Measurements from ENCODE around the gene BAZ1A. TPM values are rescaled to one million over a fixed set of nuclear protein-coding genes. Genes with fewer than 3 reads are reported as not detected.

The BAZ1A gene
- polyA plus RNA-seq, 1 donor from 2014 or later, result 20.6 TPM

- H3K4me1 Mint-ChIP-seq, result peaks cover 9 to 15% (median 10%) of the 10 kb centered on the region in 3 donors
- H3K27me3 Mint-ChIP-seq, result no peaks in the 10 kb centered on the region
- peaks cover 3% of the 10 kb centered on the region for H3K36me3 Mint-ChIP-seq
- no peak overlapping the region for H3K27ac Mint-ChIP-seq
- no peaks in the 10 kb centered on the region for H3K9me3 Mint-ChIP-seq
- no peak overlapping the region for H3K4me3 Mint-ChIP-seq
Observed at GRCh38 chr14:34781242-34781641, 93.9 kb downstream of the BAZ1A start.

DNA sequence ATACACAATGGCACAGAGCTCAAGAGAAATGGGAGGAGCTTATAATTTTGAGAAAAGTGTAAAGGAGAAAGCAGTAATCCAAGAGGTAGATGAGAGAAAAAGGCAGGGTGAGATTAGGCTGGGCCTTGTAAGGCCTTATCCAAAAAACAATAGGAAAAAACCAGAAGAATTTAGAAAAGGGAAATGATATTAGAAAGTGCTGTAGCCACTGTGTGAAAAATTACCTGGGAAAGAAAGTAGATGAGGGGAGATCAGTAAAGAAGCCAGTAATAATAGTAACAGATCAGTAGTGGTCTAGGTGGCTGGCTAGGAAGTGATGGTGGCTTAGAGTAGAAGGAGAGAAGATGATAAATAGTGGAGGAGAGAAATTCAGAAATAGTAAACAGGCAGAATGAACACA lies 94.5 kb downstream of the BAZ1A start:
- Mint-ChIP-seq H3K4me1 (peaks cover 6 to 14% (median 6%) of the 10 kb centered on the region in 3 donors), H3K27ac (no peak overlapping the region), H3K36me3 (peaks cover 5% of the 10 kb centered on the region), H3K9me3 (no peaks in the 10 kb centered on the region), H3K4me3 (no peak overlapping the region), H3K27me3 (no peaks in the 10 kb centered on the region)

- no peaks in the 10 kb centered on the region for H3K27me3 Mint-ChIP-seq
- no peak overlapping the region for H3K4me3 Mint-ChIP-seq
- peaks cover 3% of the 10 kb centered on the region for H3K36me3 Mint-ChIP-seq
- no peaks in the 10 kb centered on the region for H3K9me3 Mint-ChIP-seq
- peaks cover 0 to 8% (median 1%) of the 10 kb centered on the region in 3 donors for H3K4me1 Mint-ChIP-seq
- H3K27ac Mint-ChIP-seq, result no peak overlapping the region
Observed at GRCh38 chr14:34778744-34779143, 96.4 kb downstream of the BAZ1A start.

- H3K9me3 Mint-ChIP-seq, result no peaks in the 10 kb centered on the region
- H3K4me1 Mint-ChIP-seq, result peaks cover 0 to 15% (median 2%) of the 10 kb centered on the region in 3 donors
- no peak overlapping the region for H3K4me3 Mint-ChIP-seq
- no peak overlapping the region for H3K27ac Mint-ChIP-seq
- H3K27me3 Mint-ChIP-seq, result no peaks in the 10 kb centered on the region
- peaks cover 6% of the 10 kb centered on the region for H3K36me3 Mint-ChIP-seq
Observed at GRCh38 chr14:34776611-34777010, 98.5 kb downstream of the BAZ1A start.

GRCh38 chr14:34775922-34776321 lies 99.2 kb downstream of the BAZ1A start:
- Mint-ChIP-seq H3K4me3 (no peak overlapping the region), H3K4me1 (peaks cover 0 to 15% (median 2%) of the 10 kb centered on the region in 3 donors), H3K27ac (no peak overlapping the region), H3K9me3 (no peaks in the 10 kb centered on the region), H3K36me3 (peaks cover 7% of the 10 kb centered on the region), H3K27me3 (no peaks in the 10 kb centered on the region)

GRCh38 chr14:34775342-34775741 lies 99.8 kb downstream of the BAZ1A start:
- no peaks in the 10 kb centered on the region for H3K9me3 Mint-ChIP-seq
- peaks cover 0 to 9% (median 2%) of the 10 kb centered on the region in 3 donors for H3K4me1 Mint-ChIP-seq

GRCh38 chr14:34770901-34771300 lies 104.3 kb downstream of the BAZ1A start:
- H3K36me3 Mint-ChIP-seq, result peaks cover 7% of the 10 kb centered on the region
- H3K4me1 Mint-ChIP-seq, result peaks cover 2 to 13% (median 3%) of the 10 kb centered on the region in 3 donors
- H3K27me3 Mint-ChIP-seq, result no peaks in the 10 kb centered on the region
- no peak overlapping the region for H3K27ac Mint-ChIP-seq
- no peaks in the 10 kb centered on the region for H3K9me3 Mint-ChIP-seq
- no peak overlapping the region for H3K4me3 Mint-ChIP-seq

More at GRCh38 chr14:34775342-34775741, 99.8 kb downstream of the BAZ1A start:
- peaks cover 9% of the 10 kb centered on the region for H3K36me3 Mint-ChIP-seq
- H3K27ac Mint-ChIP-seq, result no peak overlapping the region
- H3K27me3 Mint-ChIP-seq, result no peaks in the 10 kb centered on the region
- H3K4me3 Mint-ChIP-seq, result no peak overlapping the region

DNA sequence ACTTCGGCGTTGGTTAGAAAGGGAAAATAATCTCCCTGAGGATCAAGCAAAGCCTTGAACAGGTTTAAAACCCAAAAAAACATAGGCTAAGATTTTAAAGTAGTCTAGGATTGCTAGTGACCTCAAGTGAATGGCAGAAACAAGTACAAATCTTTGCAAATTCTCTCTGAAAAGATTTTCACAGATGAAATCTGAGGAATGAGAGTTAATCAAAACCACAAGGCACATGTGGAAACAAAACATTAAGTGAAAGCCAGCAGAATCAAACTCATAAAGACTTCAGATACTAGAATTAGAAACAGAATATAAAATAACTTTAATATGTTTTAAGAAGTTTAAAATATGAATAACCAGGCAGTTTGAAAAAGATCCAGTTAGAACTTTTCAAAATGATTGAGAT lies 108.6 kb downstream of the BAZ1A start:
- Mint-ChIP-seq H3K36me3 (peaks cover 7% of the 10 kb centered on the region), H3K4me3 (no peak overlapping the region), H3K9me3 (no peaks in the 10 kb centered on the region), H3K27me3 (no peaks in the 10 kb centered on the region), H3K4me1 (peaks cover 0 to 4% (median 3%) of the 10 kb centered on the region in 3 donors), H3K27ac (no peak overlapping the region)

GRCh38 chr14:34766060-34766459 lies 109.1 kb downstream of the BAZ1A start:
- no peak overlapping the region for H3K4me3 Mint-ChIP-seq
- no peaks in the 10 kb centered on the region for H3K9me3 Mint-ChIP-seq
- peak overlapping the region in 1 of 3 donors; percentile 27 for H3K27ac Mint-ChIP-seq
- H3K27me3 Mint-ChIP-seq, result no peaks in the 10 kb centered on the region
- H3K36me3 Mint-ChIP-seq, result peaks cover 6% of the 10 kb centered on the region
- peaks cover 0 to 4% (median 3%) of the 10 kb centered on the region in 3 donors for H3K4me1 Mint-ChIP-seq

- Mint-ChIP-seq H3K36me3 (peaks cover 2% of the 10 kb centered on the region), H3K27ac (no peak overlapping the region), H3K4me3 (no peak overlapping the region), H3K27me3 (no peaks in the 10 kb centered on the region), H3K4me1 (no peaks in the 10 kb centered on the region), H3K9me3 (no peaks in the 10 kb centered on the region)
Observed at GRCh38 chr14:34755215-34755614, 119.9 kb downstream of the BAZ1A start.

GRCh38 chr14:34754687-34755086 lies 120.5 kb downstream of the BAZ1A start:
- H3K4me1 Mint-ChIP-seq, result no peaks in the 10 kb centered on the region
- H3K27ac Mint-ChIP-seq, result peak overlapping the region in 1 of 3 donors; percentile 6
- H3K4me3 Mint-ChIP-seq, result no peak overlapping the region
- H3K27me3 Mint-ChIP-seq, result no peaks in the 10 kb centered on the region
- H3K36me3 Mint-ChIP-seq, result peaks cover 2% of the 10 kb centered on the region
- no peaks in the 10 kb centered on the region for H3K9me3 Mint-ChIP-seq

- Mint-ChIP-seq H3K36me3 (no peaks in the 10 kb centered on the region), H3K4me1 (no peaks in the 10 kb centered on the region), H3K27ac (no peak overlapping the region)
Observed at GRCh38 chr14:34750670-34751069, 124.5 kb downstream of the BAZ1A start.

DNA sequence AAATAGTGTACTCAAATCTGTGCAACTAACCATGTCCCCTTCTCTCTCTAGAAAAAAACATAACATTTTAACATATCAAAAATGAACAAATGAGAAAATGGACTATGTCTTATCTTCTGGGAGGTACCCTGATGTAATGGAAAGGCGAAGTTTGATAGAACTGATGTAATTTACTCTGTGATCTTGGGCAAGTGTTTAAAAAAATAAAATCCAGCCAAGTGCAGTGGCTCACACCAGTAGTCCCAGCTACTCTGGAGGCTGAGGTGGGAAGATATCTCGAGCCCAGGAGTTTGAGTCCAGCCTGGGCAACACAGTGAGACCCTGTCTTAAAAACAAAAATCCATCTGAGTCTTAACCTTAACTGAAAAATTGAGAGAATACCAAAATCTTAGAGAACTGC lies 124.9 kb downstream of the BAZ1A start:
- H3K4me3 Mint-ChIP-seq, result no peak overlapping the region
- no peaks in the 10 kb centered on the region for H3K4me1 Mint-ChIP-seq
- no peaks in the 10 kb centered on the region for H3K9me3 Mint-ChIP-seq
- H3K27ac Mint-ChIP-seq, result no peak overlapping the region
- H3K36me3 Mint-ChIP-seq, result no peaks in the 10 kb centered on the region
- H3K27me3 Mint-ChIP-seq, result no peaks in the 10 kb centered on the region

More at GRCh38 chr14:34750670-34751069, 124.5 kb downstream of the BAZ1A start:
- H3K27me3 Mint-ChIP-seq, result no peaks in the 10 kb centered on the region
- no peaks in the 10 kb centered on the region for H3K9me3 Mint-ChIP-seq
- no peak overlapping the region for H3K4me3 Mint-ChIP-seq

DNA sequence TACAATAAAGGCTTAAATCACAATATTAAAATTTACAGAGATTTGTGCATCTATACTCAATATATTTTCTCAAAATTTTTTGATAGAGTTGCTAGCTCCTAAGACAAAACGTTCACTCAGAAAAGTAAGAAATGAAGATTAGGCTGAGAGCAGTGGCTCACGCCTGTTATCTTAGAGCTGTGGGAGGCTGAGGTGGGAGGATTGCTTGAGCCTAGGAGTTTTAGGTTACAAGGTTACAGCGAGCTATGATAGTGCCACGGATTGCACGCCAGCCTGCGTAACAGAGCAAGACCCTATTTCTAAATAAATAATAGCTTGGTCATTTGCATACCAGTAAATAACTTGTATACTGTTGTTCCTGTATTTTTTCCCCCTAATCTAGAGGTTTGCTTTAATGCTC lies 125.8 kb downstream of the BAZ1A start:
- H3K9me3 Mint-ChIP-seq, result no peaks in the 10 kb centered on the region
- H3K27me3 Mint-ChIP-seq, result no peaks in the 10 kb centered on the region
- H3K27ac Mint-ChIP-seq, result no peak overlapping the region
- no peaks in the 10 kb centered on the region for H3K4me1 Mint-ChIP-seq
- no peaks in the 10 kb centered on the region for H3K36me3 Mint-ChIP-seq
- no peak overlapping the region for H3K4me3 Mint-ChIP-seq

GRCh38 chr14:34742270-34743115 lies 132.7 kb downstream of the BAZ1A start:
- H3K4me3 Mint-ChIP-seq, result no peak overlapping the region
- peaks cover 2% of the 10 kb centered on the region for H3K36me3 Mint-ChIP-seq
- peak overlapping the region in 1 of 3 donors; percentile 2 for H3K27ac Mint-ChIP-seq
- H3K4me1 Mint-ChIP-seq, result peaks cover 0 to 11% (median 5%) of the 10 kb centered on the region in 3 donors
- no peaks in the 10 kb centered on the region for H3K27me3 Mint-ChIP-seq
- H3K9me3 Mint-ChIP-seq, result peaks cover 0 to 4% (median 2%) of the 10 kb centered on the region in 3 donors

GRCh38 chr14:34741840-34742239 lies 133.3 kb downstream of the BAZ1A start:
- Mint-ChIP-seq H3K27me3 (no peaks in the 10 kb centered on the region), H3K4me3 (no peak overlapping the region), H3K4me1 (peaks cover 0 to 11% (median 5%) of the 10 kb centered on the region in 3 donors), H3K9me3 (peaks cover 0 to 4% (median 2%) of the 10 kb centered on the region in 3 donors), H3K27ac (no peak overlapping the region), H3K36me3 (peaks cover 2% of the 10 kb centered on the region)
